HG03521 (cell line): ENCODE results near the gene LYRM9.
"Not testable (repeated sequence)": the region's sequence is repeated elsewhere in the genome, so short reads cannot be mapped to it uniquely, and the experiment has no call there.

Experiments used
- ATAC-seq: cut with Tn5 transposase; IDR thresholded peaks from one replicate; pipeline ENCODE4 v1.9.1; 2021; ENCODE audit warnings: mild to moderate bottlenecking, moderate library complexity; ENCODE audit not compliant: unreplicated experiment

The LYRM9 gene

DNA sequence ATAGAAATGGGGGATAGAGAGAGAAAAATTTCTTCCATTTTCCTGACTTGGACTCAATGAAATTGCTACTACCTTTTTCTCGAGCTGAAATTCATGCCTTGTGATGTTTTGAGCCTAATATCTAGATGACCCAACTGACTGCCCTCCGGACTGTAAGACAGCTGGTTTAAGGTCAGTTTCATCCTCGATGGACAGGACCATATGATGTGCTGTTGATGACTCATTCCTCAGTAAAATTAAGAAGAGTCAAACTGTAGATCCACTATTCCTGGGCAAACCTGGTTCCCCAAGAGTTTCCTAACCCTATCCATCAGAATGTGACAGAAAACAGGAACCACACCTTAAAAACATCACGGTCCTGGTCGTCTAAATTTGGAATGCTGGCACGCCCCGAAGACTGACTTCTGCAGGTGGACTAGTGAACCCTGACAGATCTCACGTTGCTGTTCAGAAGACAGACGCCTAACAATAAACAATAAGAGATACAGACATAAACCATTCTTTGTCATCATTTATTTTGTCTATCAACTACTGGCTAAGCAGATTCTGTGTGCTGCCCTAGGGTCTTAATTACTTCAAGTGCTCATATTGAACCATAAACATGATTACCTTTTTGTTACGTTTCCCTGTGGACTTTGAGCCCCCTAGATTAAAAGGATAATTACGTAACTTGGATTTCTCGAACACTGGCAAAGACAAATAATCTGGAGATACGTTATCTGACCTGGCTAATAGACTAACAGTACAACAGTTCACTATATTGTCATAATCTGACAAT is 47.7 kb downstream of the LYRM9 start:
- no peak for ATAC-seq

DNA sequence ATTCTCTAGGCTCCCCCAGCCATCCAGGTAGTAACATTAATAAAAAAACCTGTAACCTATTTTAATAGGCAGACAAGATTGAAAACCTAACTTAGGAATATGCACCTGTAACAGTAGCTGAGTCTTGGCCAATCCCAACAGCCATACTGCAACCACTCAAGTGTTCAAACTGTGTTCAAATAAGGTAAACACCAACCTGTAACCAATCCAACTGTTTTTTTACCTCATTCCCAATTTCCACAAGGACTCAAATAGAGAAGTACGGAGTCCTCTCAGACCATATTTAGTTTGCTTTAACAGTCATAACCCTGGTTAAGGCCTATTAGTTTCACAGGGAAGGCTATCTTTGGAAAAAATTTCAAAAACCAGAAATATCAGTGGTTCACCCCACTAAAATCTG is 52.5 kb downstream of the LYRM9 start:
- no peak for ATAC-seq

DNA sequence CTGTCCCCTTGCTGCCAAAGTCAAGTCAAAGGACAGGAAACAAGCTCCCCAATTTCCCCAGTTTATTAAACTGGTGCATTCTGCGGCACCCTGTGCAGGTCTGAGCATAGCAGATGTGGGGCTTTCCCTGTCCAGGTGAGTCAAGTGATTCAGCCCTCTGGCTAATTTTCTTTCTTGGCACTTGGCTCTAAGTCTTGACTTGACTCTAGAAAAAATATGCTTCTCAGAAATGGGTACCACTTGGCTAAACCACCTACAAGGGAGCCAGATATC is 52.8 kb downstream of the LYRM9 start:
- not testable (repeated sequence) for ATAC-seq

DNA sequence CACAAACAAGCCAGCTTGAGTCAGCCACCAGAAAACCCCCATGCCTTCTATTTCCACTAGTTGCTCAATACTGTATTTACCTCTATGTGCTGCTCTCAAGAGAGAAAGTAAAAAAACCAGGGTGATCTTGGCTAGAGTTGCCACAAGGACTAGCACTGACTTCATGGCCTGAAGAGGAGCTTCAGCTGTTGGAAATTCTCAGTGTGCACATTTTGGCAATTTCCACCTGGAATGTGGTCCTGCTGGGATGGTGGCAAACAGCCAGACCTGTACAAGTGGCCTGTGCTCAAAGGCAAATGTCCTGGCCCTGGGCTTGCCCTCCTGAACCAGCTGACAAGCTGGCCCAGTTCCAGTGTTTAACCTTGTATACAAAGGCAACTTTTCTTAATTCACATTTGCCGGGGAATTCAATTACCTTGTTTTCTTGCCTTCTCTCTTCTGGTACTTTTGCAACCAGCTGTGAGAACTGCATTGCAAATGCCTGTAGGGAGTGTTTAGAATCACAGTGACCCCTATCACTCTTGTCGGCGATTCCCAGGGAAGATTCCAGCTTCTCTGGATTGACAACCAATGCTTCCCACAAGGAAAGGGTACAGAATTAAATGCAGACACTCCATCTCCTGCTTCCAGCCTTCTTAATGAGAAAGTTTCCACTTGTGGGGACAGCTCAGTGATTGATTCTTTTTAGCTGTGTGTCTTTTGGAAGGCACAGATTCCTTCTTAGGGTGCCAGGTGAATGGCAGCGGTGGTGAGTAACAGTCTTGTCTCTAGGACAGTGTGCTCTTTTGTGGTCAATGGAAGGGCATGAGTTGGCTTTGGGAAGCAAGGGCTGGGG is 53.4 kb downstream of the LYRM9 start:
- ATAC-seq, result not testable (repeated sequence)

DNA sequence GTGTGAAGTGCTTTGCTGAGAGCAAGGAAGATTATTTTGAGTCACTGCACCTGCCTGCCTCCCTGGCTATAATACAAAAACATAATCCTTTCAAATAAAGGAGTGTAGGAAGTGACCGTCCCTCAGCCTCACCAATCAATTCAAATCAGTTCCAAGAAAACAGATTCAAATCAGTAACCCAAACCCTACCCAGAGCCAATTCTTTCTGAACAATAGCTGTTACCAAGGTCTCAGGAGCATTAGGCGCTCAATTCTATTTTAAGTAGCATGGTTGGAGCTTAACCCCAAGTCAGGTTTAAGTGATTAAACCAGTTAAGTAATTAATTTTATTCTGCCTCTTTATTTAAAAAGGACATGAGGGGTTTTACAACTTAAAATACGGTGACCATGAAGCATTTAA is 54.6 kb downstream of the LYRM9 start:
- not testable (repeated sequence) for ATAC-seq

DNA sequence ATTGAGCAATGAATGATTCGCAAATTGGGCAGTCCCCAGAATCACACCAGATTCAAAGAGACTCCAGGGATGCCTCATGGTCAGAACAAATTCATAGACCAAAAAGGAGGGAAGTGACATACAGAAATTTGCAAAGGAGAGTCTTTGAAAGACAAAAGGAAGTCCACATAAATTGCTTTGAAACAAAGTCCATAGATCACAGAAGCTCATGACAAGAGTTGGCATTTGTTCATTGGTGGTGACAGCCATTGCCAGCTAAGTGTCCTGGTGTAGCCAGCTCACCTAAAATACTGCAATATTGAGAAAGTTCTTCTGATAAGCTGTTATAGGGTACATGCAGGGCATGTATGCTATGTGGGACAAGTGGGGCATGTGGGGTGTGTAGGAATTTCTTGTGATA is 55.4 kb downstream of the LYRM9 start:
- ATAC-seq, result not testable (repeated sequence)

DNA sequence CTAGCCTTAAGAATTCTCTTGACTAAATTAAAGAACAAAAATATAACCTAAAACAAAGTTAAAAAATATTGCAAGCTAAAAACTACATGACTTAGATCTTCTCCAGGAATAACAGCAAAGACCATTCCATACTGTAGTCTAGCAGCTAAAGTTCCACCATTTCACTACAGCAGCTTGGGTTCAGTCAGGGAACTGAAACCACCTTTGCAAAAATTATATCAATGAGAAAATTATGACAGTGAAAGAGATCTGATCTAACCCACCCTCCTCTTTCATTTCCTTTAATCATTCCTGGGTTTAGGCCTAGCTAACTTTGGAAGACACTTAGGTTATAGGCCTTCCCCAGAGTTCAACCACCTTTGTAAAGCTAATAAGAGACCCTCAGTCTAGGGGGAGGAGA is 56.5 kb downstream of the LYRM9 start:
- ATAC-seq, result no peak

DNA sequence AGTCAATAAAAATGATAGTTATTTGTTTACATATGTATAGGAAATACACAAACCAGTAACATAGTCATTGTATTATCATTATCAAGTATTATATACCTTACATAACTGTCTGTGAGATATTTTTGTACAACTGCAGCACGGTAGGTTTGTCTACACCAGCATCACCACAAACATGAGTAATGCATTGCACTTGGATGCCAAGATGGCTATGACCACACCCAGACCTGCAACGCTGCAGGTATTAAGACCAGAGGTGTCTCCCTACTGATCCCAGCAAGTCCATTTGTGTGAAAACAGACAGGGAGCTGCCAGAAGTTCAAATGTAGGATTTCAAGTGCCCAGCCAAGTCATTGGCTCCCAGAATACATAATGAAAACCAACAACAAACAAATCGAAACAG is 58.6 kb downstream of the LYRM9 start:
- ATAC-seq, result no peak

DNA sequence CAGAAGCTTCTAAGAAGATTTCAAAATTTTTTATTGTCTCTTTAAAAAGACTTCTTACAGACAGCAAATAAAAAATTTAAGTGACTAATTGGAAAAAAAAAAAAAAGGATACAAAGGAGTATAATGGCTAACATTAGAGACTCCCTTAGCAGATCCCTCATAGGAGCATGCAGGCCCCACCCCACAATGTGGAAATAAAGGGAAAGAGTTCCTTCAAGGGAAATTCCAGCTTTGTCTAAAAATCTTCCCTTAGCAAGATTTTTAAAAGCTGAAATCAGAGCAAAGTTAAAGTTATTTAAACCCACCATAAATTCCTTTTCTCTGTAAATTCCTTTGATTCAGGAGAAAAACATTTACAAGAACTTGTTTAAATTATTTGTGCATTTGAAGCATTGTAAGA is 60.3 kb downstream of the LYRM9 start:
- no peak for ATAC-seq

DNA sequence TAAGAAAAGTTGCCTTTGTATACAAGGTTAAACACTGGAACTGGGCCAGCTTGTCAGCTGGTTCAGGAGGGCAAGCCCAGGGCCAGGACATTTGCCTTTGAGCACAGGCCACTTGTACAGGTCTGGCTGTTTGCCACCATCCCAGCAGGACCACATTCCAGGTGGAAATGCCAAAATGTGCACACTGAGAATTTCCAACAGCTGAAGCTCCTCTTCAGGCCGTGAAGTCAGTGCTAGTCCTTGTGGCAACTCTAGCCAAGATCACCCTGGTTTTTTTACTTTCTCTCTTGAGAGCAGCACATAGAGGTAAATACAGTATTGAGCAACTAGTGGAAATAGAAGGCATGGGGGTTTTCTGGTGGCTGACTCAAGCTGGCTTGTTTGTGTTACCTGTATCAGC is 63.3 kb downstream of the LYRM9 start:
- not testable (repeated sequence) for ATAC-seq

DNA sequence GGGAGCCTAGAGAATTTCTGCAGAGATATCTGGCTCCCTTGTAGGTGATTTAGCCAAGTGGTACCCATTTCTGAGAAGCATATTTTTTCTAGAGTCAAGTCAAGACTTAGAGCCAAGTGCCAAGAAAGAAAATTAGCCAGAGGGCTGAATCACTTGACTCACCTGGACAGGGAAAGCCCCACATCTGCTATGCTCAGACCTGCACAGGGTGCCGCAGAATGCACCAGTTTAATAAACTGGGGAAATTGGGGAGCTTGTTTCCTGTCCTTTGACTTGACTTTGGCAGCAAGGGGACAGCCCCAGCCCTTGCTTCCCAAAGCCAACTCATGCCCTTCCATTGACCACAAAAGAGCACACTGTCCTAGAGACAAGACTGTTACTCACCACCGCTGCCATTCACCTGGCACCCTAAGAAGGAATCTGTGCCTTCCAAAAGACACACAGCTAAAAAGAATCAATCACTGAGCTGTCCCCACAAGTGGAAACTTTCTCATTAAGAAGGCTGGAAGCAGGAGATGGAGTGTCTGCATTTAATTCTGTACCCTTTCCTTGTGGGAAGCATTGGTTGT is 63.9 kb downstream of the LYRM9 start:
- not testable (repeated sequence) for ATAC-seq
